Naive thymus-derived CD8-positive, alpha-beta T cell (primary cell): Measurements from ENCODE around the gene OSBPL2. TPM values are rescaled to one million over a fixed set of nuclear protein-coding genes. Genes with fewer than 3 reads are reported as not detected.

Experiments used
- ATAC-seq, 2 donors: fragments of 150-1000 bp; cut with Tn5 transposase in 1 of 2; sonication (Bioruptor Pico), chemical (Tn5 transposase) in 1 of 2; 1 replicate in 1 of 2; 2 replicates in 1 of 2; pipeline ENCODE4 v1.10.0; 2021; ENCODE audit warnings: mild to moderate bottlenecking in 2 of 2, moderate library complexity in 2 of 2
- POLR2A ChIA-PET: fragments of 350-600 bp; sonication (Branson Sonifier 250); formaldehyde crosslinking; loops from one replicate; lab custom pipeline; 2021; ENCODE audit warnings: antibody characterized with exemption; lab: Charles Lee
- DNase-seq, 10 donors: peaks; one replicate each; pipeline versions ENCODE4 v3.0.0 to v3.0.0-alpha.2; 2020 to 2022
- H3K27ac Mint-ChIP-seq, 10 donors: one replicate each; pipeline ENCODE4 v1.8.0; 2020 to 2022; ENCODE audit warnings: mild to moderate bottlenecking in 10 of 10, mixed read lengths in 10 of 10, moderate library complexity in 4 of 10, inconsistent platforms in 1 of 10
- H3K27me3 Mint-ChIP-seq, 5 donors: one replicate each; pipeline ENCODE4 v1.8.0; 2021 to 2022; ENCODE audit warnings: mixed read lengths in 5 of 5
- H3K36me3 Mint-ChIP-seq, 3 donors: one replicate each; pipeline ENCODE4 v1.8.0; 2020 to 2022; ENCODE audit warnings: mixed read lengths in 3 of 3, mild to moderate bottlenecking in 2 of 3, inconsistent platforms in 1 of 3
- H3K4me1 Mint-ChIP-seq, 4 donors: one replicate each; pipeline ENCODE4 v1.8.0; 2021 to 2022; ENCODE audit warnings: mixed read lengths in 4 of 4
- H3K4me3 Mint-ChIP-seq, 10 donors: one replicate each; pipeline ENCODE4 v1.8.0; 2020 to 2022; ENCODE audit warnings: mild to moderate bottlenecking in 10 of 10, mixed read lengths in 10 of 10, moderate library complexity in 6 of 10, inconsistent platforms in 1 of 10
- H3K9me3 Mint-ChIP-seq, 9 donors: one replicate each; pipeline ENCODE4 v1.8.0; 2020 to 2022; ENCODE audit warnings: mixed read lengths in 9 of 9, mild to moderate bottlenecking in 3 of 9, inconsistent platforms in 1 of 9, moderate library complexity in 1 of 9
- polyA plus RNA-seq, 3 donors: library from polyadenylated mRNA; unstranded; fragments of 300-500 nt; fragmentation: Illumina TruSeq; gene quantifications; one replicate each; pipeline ENCODE4 v1.2.3, GENCODE V29; 2021
- total RNA-seq, 8 experiments: library from RNA in 2 of 8; stranded (reverse) in 2 of 8; gene quantifications; one replicate each; pipeline ENCODE4 v1.2.3 and lab custom pipeline; 2021 to 2026

Gene OSBPL2
- total RNA-seq (10 to 100 TPM; 65.8 to 74.5 TPM), polyA plus RNA-seq (10 to 100 TPM; 15.4 to 22.1 (median 15.9) TPM), total RNA-seq (lab: John Stamatoyannopoulos, UW) (35.6 to 108 (median 67.0) reads per million in 6 experiments)

GRCh38 chr20:62237801-62238568 is at the start of gene OSBPL2:
OSBPL2 (plus strand) TSS chr20:62238521; CDS start chr20:62256185, 17,664 bp downstream.
- H3K9me3 Mint-ChIP-seq, result peaks cover 0 to 2% (median 0%) of the 10 kb centered on the region in 9 donors
- H3K4me1 Mint-ChIP-seq, result peaks cover 15 to 46% (median 44%) of the 10 kb centered on the region in 4 donors
- POLR2A ChIA-PET, result interaction anchor here (0.9 to 1.3 kb wide), 5 partner anchors 45 to 216 kb away, joined by 3 read pairs; partner anchors contain the start of genes MTG2, PSMA7 and SS18L1
- peak within 1 kb of the TSS; percentile 82 to 92 (median 86) for H3K4me3 Mint-ChIP-seq
- DNase-seq (peak; percentile 99 to 100 (median 100)), ATAC-seq (peak; percentile 97 to 98)
- peak within 1 kb of the TSS; percentile 89 to 97 (median 95) for H3K27ac Mint-ChIP-seq
- peaks cover 0 to 9% (median 4%) of the 10 kb centered on the region in 5 donors for H3K27me3 Mint-ChIP-seq
- peaks cover 0 to 19% (median 0%) of the 10 kb centered on the region in 3 donors for H3K36me3 Mint-ChIP-seq

DNA sequence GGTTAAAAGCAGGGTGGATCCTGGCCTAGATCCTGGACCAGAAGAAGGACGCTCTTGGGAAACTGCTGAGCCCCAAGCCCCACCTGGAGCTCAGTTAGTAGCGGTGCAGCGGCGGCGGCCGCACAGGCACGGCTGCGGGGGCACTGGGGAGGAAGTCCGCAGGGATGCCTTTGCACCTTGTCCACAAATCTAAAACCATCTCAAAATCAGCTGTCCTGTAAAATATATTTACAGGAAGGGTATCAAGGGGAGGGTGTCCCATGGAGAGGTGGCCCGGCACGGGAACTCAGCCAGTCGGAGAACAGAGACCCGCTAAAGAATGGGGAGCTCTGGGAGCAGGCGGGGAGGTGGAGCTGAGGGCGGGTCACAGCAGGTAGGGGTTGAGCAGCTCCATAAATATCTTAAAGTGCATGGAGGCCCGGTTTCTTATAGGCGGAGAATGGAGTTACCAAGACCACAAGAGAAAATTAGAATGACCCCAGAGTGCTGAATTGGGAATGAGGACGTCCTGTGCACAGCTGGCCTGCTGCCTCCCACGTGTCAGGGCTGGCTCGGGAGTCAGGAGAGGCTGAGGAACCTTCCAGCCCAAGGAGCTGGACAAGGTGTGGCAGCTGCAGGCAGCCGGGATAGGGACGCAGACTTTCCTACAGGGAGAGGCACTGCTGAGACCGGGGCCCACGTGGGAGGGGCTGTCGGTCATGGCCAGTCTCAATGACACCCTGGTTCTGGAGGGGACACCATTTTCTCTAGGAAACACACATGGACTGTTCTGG is 47.5 kb upstream of the OSBPL2 start:
- peaks cover 0 to 39% (median 10%) of the 10 kb centered on the region in 3 donors for H3K36me3 Mint-ChIP-seq
- no peak overlapping the region for H3K4me3 Mint-ChIP-seq
- POLR2A ChIA-PET, result no interaction called here
- H3K27ac Mint-ChIP-seq, result peak overlapping the region in 3 of 10 donors; percentile 14 to 71 (median 43)
- ATAC-seq (no peak), DNase-seq (no peak)
- H3K9me3 Mint-ChIP-seq, result no peaks in the 10 kb centered on the region
- H3K4me1 Mint-ChIP-seq, result peaks cover 17 to 37% (median 26%) of the 10 kb centered on the region in 4 donors
- H3K27me3 Mint-ChIP-seq, result no peaks in the 10 kb centered on the region

GRCh38 chr20:62191781-62192559 is 46.4 kb upstream of the OSBPL2 start:
- H3K4me1 Mint-ChIP-seq, result peaks cover 9 to 29% (median 20%) of the 10 kb centered on the region in 4 donors
- H3K36me3 Mint-ChIP-seq, result peaks cover 0 to 44% (median 11%) of the 10 kb centered on the region in 3 donors
- no peak overlapping the region for H3K27ac Mint-ChIP-seq
- DNase-seq (no peak), ATAC-seq (no peak)
- no peak overlapping the region for H3K4me3 Mint-ChIP-seq
- no peaks in the 10 kb centered on the region for H3K9me3 Mint-ChIP-seq
- POLR2A ChIA-PET, result interaction anchor here (0.9 kb wide), 1 partner anchor 46 kb away, joined by 3 read pairs; the partner anchor contains the start of gene OSBPL2
- H3K27me3 Mint-ChIP-seq, result no peaks in the 10 kb centered on the region

- Mint-ChIP-seq H3K9me3 (no peaks in the 10 kb centered on the region), H3K36me3 (peaks cover 0 to 44% (median 11%) of the 10 kb centered on the region in 3 donors), H3K4me1 (peaks cover 4 to 23% (median 16%) of the 10 kb centered on the region in 4 donors), H3K27me3 (no peaks in the 10 kb centered on the region), H3K4me3 (no peak overlapping the region), H3K27ac (no peak overlapping the region)
- no peak for ATAC-seq
- POLR2A ChIA-PET, result interaction anchor here (0.9 kb wide), 1 partner anchor 45 kb away, joined by 3 read pairs; the partner anchor contains the start of gene OSBPL2
- DNase-seq, result no peak
Observed at GRCh38 chr20:62192635-62193034, 45.7 kb upstream of the OSBPL2 start.

- H3K9me3 Mint-ChIP-seq, result no peaks in the 10 kb centered on the region
- peaks cover 0 to 48% (median 11%) of the 10 kb centered on the region in 3 donors for H3K36me3 Mint-ChIP-seq
- H3K4me1 Mint-ChIP-seq, result peaks cover 1 to 19% (median 13%) of the 10 kb centered on the region in 4 donors
- DNase-seq (no peak), ATAC-seq (no peak)
- H3K27me3 Mint-ChIP-seq, result no peaks in the 10 kb centered on the region
- POLR2A ChIA-PET, result interaction anchor here (0.9 kb wide), 1 partner anchor 45 kb away, joined by 3 read pairs; the partner anchor contains the start of gene OSBPL2
- H3K27ac Mint-ChIP-seq, result peak overlapping the region in 2 of 10 donors; percentile 37 to 52
- no peak overlapping the region for H3K4me3 Mint-ChIP-seq
Observed at GRCh38 chr20:62193079-62194025, 45.0 kb upstream of the OSBPL2 start.

GRCh38 chr20:62195075-62195405 is 43.3 kb upstream of the OSBPL2 start:
- ATAC-seq, result peak in 1 of 2 donors; percentile 27
- Mint-ChIP-seq H3K9me3 (no peaks in the 10 kb centered on the region), H3K27me3 (no peaks in the 10 kb centered on the region), H3K27ac (peak overlapping the region in 6 of 10 donors; percentile 27 to 76 (median 70)), H3K4me1 (peaks cover 0 to 16% (median 11%) of the 10 kb centered on the region in 4 donors), H3K4me3 (peak overlapping the region in 2 of 10 donors; percentile 19 to 47), H3K36me3 (peaks cover 0 to 53% (median 18%) of the 10 kb centered on the region in 3 donors)
- POLR2A ChIA-PET, result no interaction called here
- no peak for DNase-seq

GRCh38 chr20:62195736-62196135 is 42.6 kb upstream of the OSBPL2 start:
- DNase-seq (no peak), ATAC-seq (no peak)
- POLR2A ChIA-PET, result no interaction called here
- Mint-ChIP-seq H3K27me3 (no peaks in the 10 kb centered on the region), H3K36me3 (peaks cover 0 to 53% (median 17%) of the 10 kb centered on the region in 3 donors), H3K4me3 (no peak overlapping the region), H3K4me1 (peaks cover 0 to 16% (median 8%) of the 10 kb centered on the region in 4 donors), H3K27ac (peak overlapping the region in 2 of 10 donors; percentile 87 to 89), H3K9me3 (no peaks in the 10 kb centered on the region)

GRCh38 chr20:62196286-62196685 is 42.0 kb upstream of the OSBPL2 start:
- Mint-ChIP-seq H3K9me3 (no peaks in the 10 kb centered on the region), H3K36me3 (peaks cover 0 to 55% (median 17%) of the 10 kb centered on the region in 3 donors), H3K4me1 (peaks cover 0 to 16% (median 7%) of the 10 kb centered on the region in 4 donors), H3K4me3 (no peak overlapping the region), H3K27me3 (no peaks in the 10 kb centered on the region), H3K27ac (no peak overlapping the region)
- ATAC-seq (no peak), DNase-seq (no peak)
- POLR2A ChIA-PET, result no interaction called here

DNA sequence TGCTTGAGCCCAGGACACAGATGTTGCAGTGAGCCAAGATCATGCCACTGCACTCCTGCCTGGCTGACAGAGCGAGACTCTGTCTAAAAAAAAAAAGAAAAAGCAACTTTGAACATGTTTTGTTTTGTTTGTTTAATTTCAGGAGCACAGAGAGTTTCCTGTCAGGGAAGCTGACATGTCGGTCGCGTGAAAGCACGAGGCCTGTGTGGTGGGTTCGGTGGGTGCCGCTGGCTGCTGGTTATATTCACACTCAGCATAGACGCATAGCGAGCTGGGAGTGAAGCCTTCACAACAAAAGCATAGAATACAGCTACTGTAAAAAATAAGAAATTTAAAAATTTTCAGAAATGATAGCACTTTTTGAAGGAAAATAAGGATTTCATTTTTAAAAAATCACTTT is 41.0 kb upstream of the OSBPL2 start:
- Mint-ChIP-seq H3K36me3 (peaks cover 0 to 63% (median 17%) of the 10 kb centered on the region in 3 donors), H3K27me3 (no peaks in the 10 kb centered on the region), H3K4me1 (peaks cover 3 to 16% (median 8%) of the 10 kb centered on the region in 4 donors), H3K27ac (no peak overlapping the region), H3K9me3 (no peaks in the 10 kb centered on the region), H3K4me3 (no peak overlapping the region)
- POLR2A ChIA-PET, result no interaction called here
- no peak for DNase-seq
- ATAC-seq, result no peak

DNA sequence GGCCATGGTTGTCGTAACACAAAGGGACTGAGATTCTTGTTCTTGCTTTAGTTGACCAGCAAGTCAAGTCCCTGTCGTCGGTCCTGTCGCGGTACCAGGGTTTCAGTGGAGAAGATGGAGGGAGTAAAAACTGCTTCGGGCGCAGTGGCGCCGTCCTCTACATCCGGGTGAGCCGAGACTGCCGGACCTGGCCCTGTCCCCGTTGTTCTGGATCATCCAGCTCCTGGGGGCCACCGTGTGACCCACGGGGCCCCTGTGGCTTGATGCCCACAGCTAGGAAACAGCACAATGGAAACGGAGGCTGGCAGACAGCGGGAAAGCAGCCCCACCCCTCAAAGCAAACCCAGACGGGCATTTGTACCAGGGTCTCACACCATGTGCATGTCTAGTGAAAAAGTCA is 40.5 kb upstream of the OSBPL2 start:
- Mint-ChIP-seq H3K9me3 (no peaks in the 10 kb centered on the region), H3K4me3 (no peak overlapping the region)
- POLR2A ChIA-PET, result no interaction called here

DNA sequence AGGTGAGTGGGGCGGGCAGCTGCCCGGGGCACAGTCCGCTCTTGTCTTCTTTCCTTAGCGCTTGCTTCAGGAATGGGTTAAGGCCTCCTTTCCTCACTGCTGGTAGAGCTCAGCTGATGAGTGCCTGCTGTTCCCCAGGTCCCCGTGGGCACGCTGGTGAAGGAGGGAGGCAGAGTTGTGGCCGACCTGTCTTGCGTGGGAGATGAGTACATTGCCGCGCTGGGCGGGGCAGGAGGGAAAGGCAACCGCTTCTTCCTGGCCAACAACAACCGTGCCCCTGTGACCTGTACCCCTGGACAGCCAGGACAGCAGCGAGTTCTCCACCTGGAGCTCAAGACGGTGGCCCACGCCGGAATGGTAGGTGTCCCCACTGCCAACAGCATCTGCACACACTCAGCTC is 39.8 kb upstream of the OSBPL2 start:
- POLR2A ChIA-PET, result no interaction called here

More for the DNA sequence above, 40.5 kb upstream of the OSBPL2 start:
- ATAC-seq (no peak), DNase-seq (no peak)
- Mint-ChIP-seq H3K36me3 (peaks cover 0 to 68% (median 17%) of the 10 kb centered on the region in 3 donors), H3K4me1 (peaks cover 3 to 16% (median 8%) of the 10 kb centered on the region in 4 donors), H3K27me3 (no peaks in the 10 kb centered on the region), H3K27ac (no peak overlapping the region)

More for the DNA sequence above, 39.8 kb upstream of the OSBPL2 start:
- Mint-ChIP-seq H3K36me3 (peaks cover 0 to 69% (median 18%) of the 10 kb centered on the region in 3 donors), H3K4me3 (no peak overlapping the region), H3K27ac (no peak overlapping the region), H3K4me1 (peaks cover 5 to 18% (median 9%) of the 10 kb centered on the region in 4 donors), H3K27me3 (no peaks in the 10 kb centered on the region), H3K9me3 (no peaks in the 10 kb centered on the region)
- DNase-seq (no peak), ATAC-seq (no peak)
